OCI-LY7 (cell line): ENCODE data around the gene DDRGK1. TPM values are rescaled to one million over a fixed set of nuclear protein-coding genes. Genes with fewer than 3 reads are reported as not detected.

Experiments used
- BruUV-seq: library from RNA; stranded (reverse); fragments of 400-500 nt; replicated peaks from 2 replicates; lab custom pipeline; 2021; lab: Mats Ljungman, UMichigan
- CTCF ChIA-PET: fragments of 300-600 bp; sonication (Branson Sonifier 250); formaldehyde crosslinking; loops from one replicate; lab custom pipeline; 2022; ENCODE audit warnings: antibody characterized with exemption; ENCODE audit not compliant: unreplicated experiment; lab: Charles Lee
- POLR2A ChIA-PET: fragments of 300-600 bp; sonication (Branson Sonifier 250); formaldehyde crosslinking; loops from one replicate; lab custom pipeline; 2022; ENCODE audit warnings: antibody characterized with exemption; lab: Charles Lee
- DNase-seq: peaks from one replicate; pipeline ENCODE4 v3.0.0-alpha.2; 2015; ENCODE audit warnings: low spot score
- H2AFZ ChIP-seq: fragments of 200-600 bp; sonication (generic), shearing (Covaris generic); 2 replicates; pipeline ENCODE4 v1.6.1; 2014; ENCODE audit warnings: mild to moderate bottlenecking, antibody characterized with exemption, low read length, moderate library complexity
- H3K27ac ChIP-seq: fragments of 200-600 bp; sonication (generic); 2 replicates; pipeline ENCODE4 v1.5.1; 2014; ENCODE audit warnings: mixed run types, low read depth, mild to moderate bottlenecking, moderate library complexity, low read length, inconsistent platforms; ENCODE audit not compliant: poor library complexity, severe bottlenecking
- H3K36me3 ChIP-seq: fragments of 200-600 bp; sonication (generic); 2 replicates; pipeline ENCODE4 v1.6.1; 2014; ENCODE audit warnings: mild to moderate bottlenecking, antibody characterized with exemption, low read length, moderate library complexity, mixed read lengths; ENCODE audit not compliant: insufficient read depth
- H3K4me1 ChIP-seq: fragments of 200-600 bp; sonication (generic); 2 replicates; pipeline ENCODE4 v1.5.1; 2014; ENCODE audit warnings: mild to moderate bottlenecking, low read length; ENCODE audit not compliant: insufficient read depth, poor library complexity, severe bottlenecking
- H3K4me2 ChIP-seq: fragments of 200-600 bp; sonication (generic); 2 replicates; pipeline ENCODE4 v1.6.1; 2014; ENCODE audit warnings: mild to moderate bottlenecking, low read length
- H3K4me3 ChIP-seq: fragments of 200-600 bp; sonication (generic); 2 replicates; pipeline ENCODE4 v1.5.1; 2014; ENCODE audit warnings: mild to moderate bottlenecking, low read depth, low read length; ENCODE audit not compliant: poor library complexity, severe bottlenecking
- H3K79me2 ChIP-seq: fragments of 200-600 bp; sonication (generic); 2 replicates; pipeline ENCODE4 v1.6.1; 2016; ENCODE audit warnings: low read depth, mild to moderate bottlenecking, low read length, moderate library complexity, mixed read lengths; ENCODE audit not compliant: insufficient read depth
- H3K9me2 ChIP-seq: fragments of 200-600 bp; sonication (generic); 2 replicates; pipeline ENCODE4 v1.6.1; 2016; ENCODE audit warnings: mild to moderate bottlenecking, low read length, mixed read lengths; ENCODE audit not compliant: insufficient read depth
- H3K9me3 ChIP-seq: fragments of 200-600 bp; sonication (generic); 2 replicates; pipeline ENCODE4 v1.6.1; 2014; ENCODE audit warnings: mild to moderate bottlenecking, mixed run types, low read length, mixed read lengths
- H4K20me1 ChIP-seq: fragments of 200-600 bp; sonication (generic); 2 replicates; pipeline ENCODE4 v1.6.1; 2014; ENCODE audit warnings: mild to moderate bottlenecking, antibody characterized with exemption, low read length, moderate library complexity, mixed read lengths; ENCODE audit not compliant: insufficient read depth
- EZH2phosphoT487 ChIP-seq: fragments of 200-600 bp; sonication (generic); IDR thresholded peaks from 2 replicates; pipeline ENCODE4 v1.6.1; 2018; ENCODE audit warnings: low read depth, borderline replicate concordance, mild to moderate bottlenecking, mixed run types, antibody characterized with exemption, low read length, moderate library complexity, mixed read lengths
- intact Hi-C: fragments of 100-400 bp; cut with micrococcal nuclease; formaldehyde crosslinking; loops from one replicate; pipeline ENCODE4 v1.10.0; 2022; ENCODE audit not compliant: unreplicated experiment
- total RNA-seq, 2 experiments: library from RNA; depleted of rRNA in 1 of 2; stranded (reverse); fragments of >200 nt in 1 of 2; shearing (Covaris generic) in 1 of 2; gene quantifications; 2 replicates each; pipeline ENCODE4 v1.2.3, GENCODE V29; 2014 to 2022
- TF ChIP-seq, protein P1 (sequence below): fragments of 200-600 bp; sonication (generic); conservative IDR thresholded peaks from 2 replicates; pipeline ENCODE4 v1.5.1; 2014; ENCODE audit warnings: mild to moderate bottlenecking, antibody characterized with exemption, low read length, moderate library complexity, mixed read lengths

DDRGK1 gene
- total RNA-seq, 2 experiments from 2014 or later = 37.7 to 55.0 TPM

DNA sequence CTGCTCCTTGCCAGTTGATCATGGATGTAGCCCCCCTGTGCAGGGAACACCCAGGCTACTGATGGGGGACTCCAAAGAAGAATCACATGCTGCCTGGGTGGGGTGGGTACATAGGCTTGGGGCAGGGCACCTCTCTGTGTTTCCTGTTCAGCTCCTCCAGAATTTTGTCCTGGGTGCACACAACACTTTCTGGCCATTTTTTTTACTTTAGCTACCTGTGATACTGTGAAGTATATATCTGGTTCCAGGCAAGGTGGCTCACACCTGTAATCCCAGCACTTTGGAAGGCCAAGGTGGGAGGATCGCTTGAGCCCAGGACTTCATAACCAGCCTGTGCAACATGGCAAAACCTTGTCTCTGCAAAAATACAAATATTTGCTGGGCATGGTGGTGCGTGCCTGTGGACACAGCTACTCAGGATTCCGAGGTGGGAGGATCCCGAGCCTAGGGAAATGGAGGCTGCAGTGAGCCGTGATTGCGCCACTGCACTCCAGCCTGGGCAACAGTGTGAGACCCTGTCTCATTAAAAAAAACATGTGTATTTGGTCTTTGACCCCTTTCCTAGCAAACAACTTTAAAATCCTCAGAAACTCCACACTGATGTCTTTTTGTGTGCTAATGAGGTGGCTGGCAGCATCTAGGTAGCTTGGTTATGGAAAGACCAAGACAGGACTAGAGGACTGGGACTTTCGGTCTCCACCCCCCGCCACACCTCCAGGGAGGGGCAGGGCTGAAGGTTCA lies 20.4 kb upstream of the DDRGK1 start:
- no peak overlapping the region for H2AFZ ChIP-seq
- no peak overlapping the region for H3K4me3 ChIP-seq
- POLR2A ChIA-PET = no interaction called here
- TF ChIP-seq, protein P1, sequence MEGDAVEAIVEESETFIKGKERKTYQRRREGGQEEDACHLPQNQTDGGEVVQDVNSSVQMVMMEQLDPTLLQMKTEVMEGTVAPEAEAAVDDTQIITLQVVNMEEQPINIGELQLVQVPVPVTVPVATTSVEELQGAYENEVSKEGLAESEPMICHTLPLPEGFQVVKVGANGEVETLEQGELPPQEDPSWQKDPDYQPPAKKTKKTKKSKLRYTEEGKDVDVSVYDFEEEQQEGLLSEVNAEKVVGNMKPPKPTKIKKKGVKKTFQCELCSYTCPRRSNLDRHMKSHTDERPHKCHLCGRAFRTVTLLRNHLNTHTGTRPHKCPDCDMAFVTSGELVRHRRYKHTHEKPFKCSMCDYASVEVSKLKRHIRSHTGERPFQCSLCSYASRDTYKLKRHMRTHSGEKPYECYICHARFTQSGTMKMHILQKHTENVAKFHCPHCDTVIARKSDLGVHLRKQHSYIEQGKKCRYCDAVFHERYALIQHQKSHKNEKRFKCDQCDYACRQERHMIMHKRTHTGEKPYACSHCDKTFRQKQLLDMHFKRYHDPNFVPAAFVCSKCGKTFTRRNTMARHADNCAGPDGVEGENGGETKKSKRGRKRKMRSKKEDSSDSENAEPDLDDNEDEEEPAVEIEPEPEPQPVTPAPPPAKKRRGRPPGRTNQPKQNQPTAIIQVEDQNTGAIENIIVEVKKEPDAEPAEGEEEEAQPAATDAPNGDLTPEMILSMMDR = no peak
- TF ChIP-seq EZH2phosphoT487 = no peak
- H3K9me2 ChIP-seq = no peaks in the 10 kb centered on the region
- CTCF ChIA-PET = no interaction called here
- no peak overlapping the region for H3K4me2 ChIP-seq
- peaks cover 18% of the 10 kb centered on the region for H3K4me1 ChIP-seq
- H3K36me3 ChIP-seq = peaks cover 24% of the 10 kb centered on the region
- no peaks in the 10 kb centered on the region for H3K79me2 ChIP-seq
- H4K20me1 ChIP-seq = no peaks in the 10 kb centered on the region
- intact Hi-C loops = no loop called here
- H3K9me3 ChIP-seq = no peaks in the 10 kb centered on the region
- H3K27ac ChIP-seq = no peak overlapping the region
- BruUV-seq = no TSS peak
- no peak for DNase-seq

GRCh38 chr20:3223994-3224680 lies 19.7 kb upstream of the DDRGK1 start:
- H3K27ac ChIP-seq = no peak overlapping the region
- intact Hi-C loops = no loop called here
- no peak overlapping the region for H2AFZ ChIP-seq
- POLR2A ChIA-PET = interaction anchor here (0.6 kb wide), 1 partner anchor 73 kb away, joined by 3 read pairs; no protein-coding TSS in a partner anchor
- no peak overlapping the region for H3K4me3 ChIP-seq
- no peaks in the 10 kb centered on the region for H3K9me2 ChIP-seq
- no peaks in the 10 kb centered on the region for H4K20me1 ChIP-seq
- H3K4me1 ChIP-seq = peaks cover 18% of the 10 kb centered on the region
- BruUV-seq = no TSS peak
- TF ChIP-seq, protein P1 = no peak
- no peak for TF ChIP-seq EZH2phosphoT487
- H3K79me2 ChIP-seq = no peaks in the 10 kb centered on the region
- DNase-seq = no peak
- CTCF ChIA-PET = no interaction called here
- H3K4me2 ChIP-seq = no peak overlapping the region
- peaks cover 30% of the 10 kb centered on the region for H3K36me3 ChIP-seq
- no peaks in the 10 kb centered on the region for H3K9me3 ChIP-seq

DNA sequence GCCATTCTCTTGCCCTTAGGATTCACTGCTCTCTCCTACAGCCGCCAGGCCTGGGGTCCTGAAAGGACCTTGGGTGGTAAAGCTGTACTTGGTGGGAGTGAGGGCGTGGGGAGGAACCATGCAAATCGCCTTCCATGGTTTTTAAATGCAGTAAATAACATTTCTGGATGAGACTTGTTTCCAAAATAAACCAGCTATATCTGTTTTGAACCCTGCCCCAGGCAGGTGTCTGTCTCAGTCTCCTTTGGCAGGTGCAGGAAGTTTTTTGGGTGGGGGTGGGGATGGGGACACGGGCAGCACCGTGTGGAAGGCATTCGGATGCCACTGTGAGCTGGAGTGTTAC lies 19.1 kb upstream of the DDRGK1 start:
- Histone ChIP-seq H3K4me1 (peaks cover 18% of the 10 kb centered on the region), H3K36me3 (peaks cover 32% of the 10 kb centered on the region), H3K9me2 (no peaks in the 10 kb centered on the region), H3K4me3 (no peak overlapping the region), H4K20me1 (no peaks in the 10 kb centered on the region), H3K9me3 (no peaks in the 10 kb centered on the region), H2AFZ (no peak overlapping the region), H3K4me2 (no peak overlapping the region), H3K27ac (peak overlapping the region; percentile 26), H3K79me2 (no peaks in the 10 kb centered on the region)
- ChIA-PET CTCF (no interaction called here), POLR2A (interaction anchor here (0.6 kb wide), 1 partner anchor 73 kb away, joined by 3 read pairs; no protein-coding TSS in a partner anchor)
- no peak for TF ChIP-seq EZH2phosphoT487
- intact Hi-C loops = no loop called here
- DNase-seq = no peak
- TSS peak; percentile 45 for BruUV-seq
